ENCODE data around the gene SP9.
"Not testable (repeated sequence)": the region's sequence is repeated elsewhere in the genome, so short reads cannot be mapped to it uniquely, and the experiment has no call there.

Gene SP9

GRCh38 chr2:174344716-174345461 lies 10.1 kb downstream of the SP9 start:
- DNase-seq (ENCODE audit: low spot score) = no peak

DNA sequence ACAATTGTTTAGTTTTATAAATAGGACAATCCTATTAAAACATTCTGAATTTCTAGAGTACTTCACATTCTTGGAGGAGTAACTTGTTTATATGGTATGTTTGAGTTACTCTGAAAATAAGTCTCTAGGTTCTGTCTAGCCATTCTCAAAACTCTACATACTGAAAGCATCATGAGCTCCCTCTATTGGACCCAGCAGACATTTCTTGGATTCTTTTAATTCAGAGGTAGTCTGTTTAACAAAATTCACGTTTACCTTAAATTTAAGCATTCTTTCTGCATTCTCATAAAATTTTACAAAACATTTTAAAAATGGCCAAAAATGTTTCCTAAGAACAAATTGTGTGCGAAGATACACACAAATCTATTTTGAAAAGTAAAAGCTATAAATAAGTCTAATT lies 15.3 kb downstream of the SP9 start:
- DNase-seq (ENCODE audit: low spot score) = no peak

GRCh38 chr2:174350593-174351181 lies 15.9 kb downstream of the SP9 start:
- DNase-seq (ENCODE audit: low spot score) = no peak

- no peak for DNase-seq (ENCODE audit: low spot score)
Observed at GRCh38 chr2:174353004-174353403, 18.2 kb downstream of the SP9 start.

GRCh38 chr2:174356347-174356746 lies 21.6 kb downstream of the SP9 start:
- no peak for DNase-seq (ENCODE audit: low spot score)

DNA sequence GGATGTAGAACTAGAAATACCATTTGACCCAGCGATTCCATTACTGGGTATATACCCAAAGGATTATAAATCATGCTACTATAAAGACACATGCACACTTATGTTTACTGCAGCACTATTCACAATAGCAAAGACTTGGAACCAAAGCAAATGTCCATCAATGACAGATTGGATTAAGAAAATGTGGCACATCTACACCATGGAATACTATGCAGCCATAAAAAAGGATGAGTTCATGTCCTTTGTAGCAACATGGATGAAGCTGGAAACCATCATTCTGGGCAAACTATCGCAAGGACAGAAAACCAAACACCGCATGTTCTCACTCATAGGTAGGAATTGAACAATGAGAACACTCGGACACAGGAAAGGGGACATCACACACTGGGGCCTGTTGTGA lies 24.9 kb downstream of the SP9 start:
- DNase-seq (ENCODE audit: low spot score) = not testable (repeated sequence)

DNA sequence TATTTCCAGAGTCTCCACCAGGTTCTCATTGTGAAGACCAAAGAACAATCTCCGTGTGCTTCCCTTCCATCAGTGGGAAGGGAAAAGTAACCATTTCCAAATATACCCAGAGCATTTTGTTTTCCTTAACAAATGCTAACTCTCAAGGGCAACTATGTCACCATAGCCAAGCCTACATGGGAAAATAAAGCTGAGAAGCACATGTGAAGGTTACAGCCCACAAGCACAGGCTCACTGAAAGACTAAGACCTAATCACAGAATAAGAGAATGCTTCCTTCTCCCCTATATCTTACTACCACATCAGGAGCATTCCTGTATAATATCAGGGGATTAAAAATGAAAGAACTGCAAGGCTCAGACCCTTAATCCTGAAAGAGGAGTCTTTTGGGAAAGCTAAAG lies 28.2 kb downstream of the SP9 start:
- DNase-seq (ENCODE audit: low spot score) = no peak

DNA sequence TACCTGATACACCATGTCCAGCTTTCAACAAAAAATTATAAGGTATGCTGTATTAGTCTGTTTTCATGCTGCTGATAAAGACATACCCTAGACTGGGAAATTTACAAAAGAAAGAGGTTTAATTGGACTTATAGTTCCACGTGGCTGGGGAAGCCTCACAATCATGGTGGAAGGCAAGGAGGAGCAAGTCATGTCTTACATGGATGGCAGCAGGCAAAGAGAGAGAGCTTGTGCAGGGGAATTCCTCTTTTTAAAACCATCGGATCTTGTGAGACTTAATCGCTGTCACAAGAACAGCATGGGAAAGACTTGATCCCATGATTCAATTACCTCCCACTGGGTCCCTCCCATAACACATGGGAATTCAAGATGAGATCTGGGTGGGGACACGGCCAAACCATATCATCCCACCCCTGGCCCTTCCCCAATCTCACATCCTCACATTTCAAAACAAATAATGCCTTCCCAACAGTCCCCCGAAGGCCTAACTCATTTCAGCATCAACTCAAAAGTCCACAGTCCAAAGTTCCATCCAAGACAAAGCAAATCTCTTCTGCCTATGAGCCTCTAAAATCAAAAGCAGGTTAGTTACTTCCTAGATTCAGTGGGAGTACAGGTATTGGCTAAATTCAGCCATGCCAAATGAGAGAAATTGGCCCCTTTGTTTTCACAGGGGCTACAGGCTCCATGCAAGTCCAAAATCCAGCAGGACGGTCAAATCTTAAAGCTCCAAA lies 28.9 kb downstream of the SP9 start:
- DNase-seq (ENCODE audit: low spot score) = not testable (repeated sequence)

DNA sequence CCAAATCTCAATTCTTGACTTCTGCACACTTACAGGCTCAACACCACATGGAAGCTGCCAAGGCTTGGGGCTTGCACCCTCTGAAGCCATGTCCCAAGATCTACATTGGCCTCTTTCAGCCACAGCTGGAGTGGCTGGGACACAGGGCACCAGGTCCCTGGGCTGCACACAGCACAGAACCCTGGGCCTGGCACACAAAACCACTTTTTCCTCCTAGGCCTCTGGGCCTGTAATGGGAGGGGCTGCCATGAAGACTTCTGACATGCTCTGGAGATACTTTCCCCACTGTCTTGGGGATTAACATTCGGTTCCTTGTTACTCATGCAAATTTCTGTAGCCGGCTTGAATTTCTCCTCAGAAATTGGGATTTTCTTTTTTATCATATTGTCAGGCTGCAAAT lies 29.9 kb downstream of the SP9 start:
- DNase-seq (ENCODE audit: low spot score) = no peak

DNA sequence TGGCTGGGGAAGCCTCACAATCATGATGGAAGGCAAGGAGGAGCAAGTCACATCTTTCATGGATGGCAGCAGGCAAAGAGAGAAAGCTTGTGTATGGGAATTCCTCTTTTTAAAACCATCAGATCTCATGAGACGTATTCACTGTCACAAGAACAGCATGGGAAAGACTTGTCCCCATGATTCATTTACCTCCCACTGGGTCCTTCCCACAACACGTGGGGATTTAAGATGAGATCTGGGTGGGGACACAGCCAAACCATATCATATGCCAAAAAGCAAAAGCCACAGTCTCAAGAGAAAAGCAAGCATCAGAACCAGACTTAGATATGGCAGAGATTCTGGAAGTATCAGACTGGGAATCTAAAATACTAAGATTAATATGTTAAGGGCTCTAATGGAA lies 30.8 kb downstream of the SP9 start:
- DNase-seq (ENCODE audit: low spot score) = no peak

DNA sequence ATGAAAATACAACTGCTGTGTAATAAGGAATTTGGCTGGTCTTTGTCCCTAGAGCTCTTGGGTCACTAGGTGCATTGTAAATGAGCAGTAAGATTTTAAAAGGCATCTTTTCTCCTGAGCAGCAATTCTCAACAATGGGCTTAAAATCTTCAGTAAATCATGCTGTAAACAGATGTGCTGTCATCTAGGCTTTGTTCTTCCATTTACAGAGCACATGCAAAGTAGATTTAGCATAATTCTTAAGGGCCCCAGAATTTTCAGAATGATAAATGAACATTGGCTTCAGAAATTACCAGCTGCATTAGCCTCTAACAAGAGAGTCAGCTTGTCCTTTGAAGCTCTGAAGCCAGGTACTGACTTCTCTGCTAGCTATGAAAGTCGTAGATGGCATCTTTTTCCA lies 33.9 kb downstream of the SP9 start:
- DNase-seq (ENCODE audit: low spot score) = no peak

DNA sequence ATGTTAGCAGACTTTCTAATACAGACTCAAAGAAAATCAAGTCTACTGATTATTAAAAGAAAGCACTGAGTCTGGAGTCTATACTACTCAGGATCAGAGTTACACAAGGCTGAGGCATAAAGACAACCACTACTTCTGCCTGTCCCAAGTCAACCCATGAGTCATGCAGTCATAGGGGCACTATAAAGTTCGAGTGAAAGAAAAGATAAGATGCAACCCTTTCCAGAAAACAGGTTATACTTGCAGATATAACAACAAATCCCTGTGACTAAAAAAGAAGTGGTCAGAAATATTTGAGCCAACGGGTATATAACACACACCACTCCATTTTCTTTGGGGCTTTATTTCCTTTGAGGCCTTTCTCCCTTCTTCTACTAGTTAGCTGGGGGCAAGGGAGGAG lies 42.2 kb downstream of the SP9 start:
- no peak for DNase-seq (ENCODE audit: low spot score)

GRCh38 chr2:174383796-174384195 lies 49.0 kb downstream of the SP9 start:
- no peak for DNase-seq (ENCODE audit: low spot score)

DNA sequence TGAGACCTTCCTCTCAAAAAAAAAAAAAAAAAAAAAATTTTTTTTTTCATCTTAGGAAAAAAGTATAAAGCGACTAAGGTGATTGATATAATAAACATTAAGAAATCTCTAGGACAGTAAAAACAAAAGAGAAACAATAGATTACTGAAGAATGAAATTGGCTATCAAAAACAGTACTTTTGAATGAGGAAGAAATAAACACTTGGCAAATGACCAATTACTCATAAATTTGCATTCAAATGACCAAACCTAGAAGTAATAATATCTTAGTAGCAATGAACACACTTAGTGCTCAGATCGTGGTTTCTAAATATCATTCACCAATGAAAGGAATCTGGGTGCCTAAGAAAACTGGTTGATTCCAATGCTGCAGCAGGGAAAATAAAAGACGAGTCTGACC lies 50.4 kb downstream of the SP9 start:
- no peak for DNase-seq (ENCODE audit: low spot score)
